22Rv1 (cell line): ENCODE data around the gene SLC39A5.

Source experiments
- H3K27ac ChIP-seq: fragments of 450-650 bp; 2 replicates; pipeline ENCODE4 v1.5.1; 2017
- CTCF ChIP-seq: fragments of 450-650 bp; IDR thresholded peaks from 2 replicates; pipeline ENCODE4 v1.5.1; 2017; ENCODE audit warnings: mild to moderate bottlenecking
- ZFX ChIP-seq: fragments of 450-650 bp; IDR thresholded peaks from 2 replicates; pipeline ENCODE4 v1.6.1; 2017; ENCODE audit warnings: antibody characterized with exemption, borderline replicate concordance

Gene SLC39A5

GRCh38 chr12:56224102-56224701 lies 5.6 kb upstream of the SLC39A5 start, which contains the start of gene NABP2:
NABP2 (plus strand) TSS chr12:56224342; CDS start chr12:56224857, 515 bp downstream.
- peak within 1 kb of the TSS; percentile 98 for H3K27ac ChIP-seq
- TF ChIP-seq CTCF = peak; percentile 100
- TF ChIP-seq ZFX = no peak

GRCh38 chr12:56224954-56225353 lies 4.9 kb upstream of the SLC39A5 start:
- peak overlapping the region; percentile 98 for H3K27ac ChIP-seq
- TF ChIP-seq ZFX = no peak
- TF ChIP-seq CTCF = no peak

- TF ChIP-seq CTCF = no peak
- TF ChIP-seq ZFX = no peak
- peak overlapping the region; percentile 18; the same call in 1 of the 2 replicates for H3K27ac ChIP-seq
These were observed 769 bp upstream of the SLC39A5 start for GRCh38 chr12:56229082-56229481.

- TF ChIP-seq CTCF (no peak), ZFX (no peak)
These were observed 757 bp downstream of the SLC39A5 start for GRCh38 chr12:56230432-56231183.

GRCh38 chr12:56231184-56231582 lies 1.3 kb downstream of the SLC39A5 start:
- H3K27ac ChIP-seq = no peak overlapping the region
- TF ChIP-seq CTCF (no peak), ZFX (no peak)

More at GRCh38 chr12:56230432-56231183, 757 bp downstream of the SLC39A5 start:
- peak overlapping the region; percentile 18; the same call in 1 of the 2 replicates for H3K27ac ChIP-seq

GRCh38 chr12:56234746-56235436 lies 5.0 kb downstream of the SLC39A5 start:
- TF ChIP-seq ZFX (no peak), CTCF (no peak)
- no peak overlapping the region; the same call in 1 of the 2 replicates for H3K27ac ChIP-seq
